Duodenal mucosa (tissue), 2 donors: ENCODE measurements around the gene ANKS1A.

Experiments used
- H3K27ac ChIP-seq: one replicate; pipeline ENCODE4 v1.7.0; 2013; ENCODE audit warnings: low read depth, low read length
- H3K27me3 ChIP-seq, 2 donors: one replicate each; pipeline ENCODE4 v1.7.0; 2013; ENCODE audit warnings: low read length in 2 of 2, control low read depth in 1 of 2; ENCODE audit not compliant: insufficient read depth in 2 of 2, control insufficient read depth in 1 of 2
- H3K36me3 ChIP-seq, 2 donors: one replicate each; pipeline ENCODE4 v1.7.0; 2013; ENCODE audit warnings: low read length in 2 of 2, control low read depth in 1 of 2; ENCODE audit not compliant: insufficient read depth in 2 of 2, control insufficient read depth in 1 of 2
- H3K4me1 ChIP-seq, 2 donors: one replicate each; pipeline ENCODE4 v1.7.0; 2013; ENCODE audit warnings: low read length in 2 of 2, control low read depth in 1 of 2; ENCODE audit not compliant: insufficient read depth in 2 of 2, control insufficient read depth in 1 of 2
- H3K4me3 ChIP-seq, 2 donors: one replicate each; pipeline ENCODE4 v1.7.0; 2013; ENCODE audit warnings: low read length in 2 of 2, low read depth in 1 of 2
- H3K9ac ChIP-seq, 2 donors: one replicate each; pipeline ENCODE4 v1.7.0; 2013; ENCODE audit warnings: low read length in 2 of 2, low read depth in 1 of 2
- H3K9me3 ChIP-seq, 2 donors: one replicate each; pipeline ENCODE4 v1.7.0; 2013; ENCODE audit warnings: low read length in 2 of 2, control low read depth in 1 of 2; ENCODE audit not compliant: control insufficient read depth in 1 of 2

ANKS1A gene

DNA sequence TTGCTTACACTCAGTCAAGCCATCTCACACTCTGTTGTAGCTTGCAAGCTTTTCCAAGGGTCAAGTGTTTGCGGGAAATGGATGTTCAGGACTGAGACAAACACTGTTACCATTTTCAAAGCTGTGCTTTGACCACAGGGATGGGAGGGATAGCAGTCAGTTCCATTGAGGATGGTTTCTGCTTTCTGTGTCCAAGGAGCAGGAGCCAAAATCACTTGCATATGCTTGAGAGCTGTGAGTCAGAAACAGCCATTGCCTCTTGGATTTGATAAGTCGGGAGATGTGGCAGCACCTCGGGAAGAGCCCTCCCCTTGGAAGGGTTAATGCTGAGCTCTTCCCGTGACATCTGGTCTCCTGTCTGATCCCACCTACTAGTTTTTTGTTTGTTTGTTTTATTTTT is 166.8 kb downstream of the ANKS1A start:
- no peaks in the 10 kb centered on the region for H3K27me3 ChIP-seq
- H3K9ac ChIP-seq: no peak overlapping the region
- no peak overlapping the region for H3K4me3 ChIP-seq
- H3K4me1 ChIP-seq: peaks cover 0 to 4% of the 10 kb centered on the region in 2 donors
- peaks cover 23 to 68% of the 10 kb centered on the region in 2 donors for H3K36me3 ChIP-seq
- no peak overlapping the region for H3K27ac ChIP-seq
- H3K9me3 ChIP-seq: no peaks in the 10 kb centered on the region

DNA sequence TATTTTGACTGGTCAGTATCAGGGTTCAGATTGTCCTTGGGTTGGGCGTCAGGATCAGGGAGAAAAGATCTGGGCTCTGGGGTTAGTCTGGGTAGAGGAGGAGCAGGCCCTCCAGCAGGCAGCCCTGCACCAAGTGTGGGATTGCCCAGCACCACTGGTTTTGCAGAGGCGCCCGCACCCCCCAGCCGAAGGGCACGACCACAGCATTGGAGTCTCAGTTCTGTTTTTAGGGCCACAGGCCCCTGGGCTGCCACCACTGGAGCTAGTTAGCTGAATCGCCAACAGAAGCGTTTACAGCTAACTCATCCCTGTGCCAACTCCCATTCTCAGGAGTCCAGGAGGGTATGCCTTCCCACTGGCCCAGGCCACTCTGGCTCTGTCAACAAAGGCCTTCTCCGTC is 167.9 kb downstream of the ANKS1A start:
- H3K9ac ChIP-seq: no peak overlapping the region
- peaks cover 30 to 75% of the 10 kb centered on the region in 2 donors for H3K36me3 ChIP-seq
- H3K4me3 ChIP-seq: no peak overlapping the region
- no peaks in the 10 kb centered on the region for H3K9me3 ChIP-seq
- H3K27ac ChIP-seq: no peak overlapping the region
- H3K4me1 ChIP-seq: peaks cover 0 to 4% of the 10 kb centered on the region in 2 donors
- H3K27me3 ChIP-seq: no peaks in the 10 kb centered on the region

DNA sequence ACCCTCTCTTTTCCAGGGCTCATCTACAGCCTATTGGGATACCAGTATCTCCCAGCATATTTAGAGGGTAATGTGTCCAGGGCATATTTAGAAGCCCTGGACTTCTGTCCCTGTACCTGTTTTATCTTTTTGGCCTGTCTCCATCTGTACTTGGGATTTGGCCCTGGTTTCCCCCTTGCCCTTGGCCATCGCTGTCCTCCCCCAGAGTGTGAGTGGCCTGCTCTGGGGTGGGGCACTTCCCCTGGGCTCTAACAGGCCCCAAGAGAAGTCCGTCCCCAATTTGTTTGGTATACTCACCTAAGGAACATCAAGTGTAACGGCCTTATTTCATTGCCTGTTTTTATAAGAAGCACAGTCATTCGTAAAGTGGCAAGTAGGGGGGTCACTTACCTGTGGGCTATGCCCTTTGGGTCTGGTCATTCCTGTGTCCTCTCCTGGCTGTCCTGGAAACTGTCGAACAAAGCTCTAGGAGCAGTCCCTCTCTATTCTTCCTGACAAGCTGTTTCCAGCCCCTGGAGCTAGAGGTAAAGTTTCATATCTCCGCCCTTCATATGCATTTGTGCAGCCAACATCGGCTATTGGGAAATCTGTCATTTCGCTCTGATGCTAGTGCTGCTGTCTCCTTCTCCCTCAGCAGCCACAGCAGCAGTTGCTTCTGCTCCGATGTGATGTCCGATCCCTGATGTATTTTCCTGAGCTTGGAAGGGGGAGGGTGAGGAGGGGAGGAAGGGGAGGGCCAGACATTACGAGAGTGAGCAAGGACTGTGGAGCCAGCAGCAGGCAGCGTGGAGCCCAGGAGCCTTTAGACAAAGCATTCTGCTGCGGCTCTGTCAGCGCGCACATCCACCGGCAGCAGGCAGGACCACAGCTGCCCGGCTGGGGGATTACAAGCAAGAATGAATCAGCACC is 168.6 kb downstream of the ANKS1A start:
- Histone ChIP-seq H3K9ac (no peak overlapping the region), H3K9me3 (no peaks in the 10 kb centered on the region), H3K27me3 (no peaks in the 10 kb centered on the region), H3K36me3 (peaks cover 38 to 83% of the 10 kb centered on the region in 2 donors), H3K4me1 (peaks cover 0 to 4% of the 10 kb centered on the region in 2 donors), H3K27ac (no peak overlapping the region), H3K4me3 (no peak overlapping the region)

DNA sequence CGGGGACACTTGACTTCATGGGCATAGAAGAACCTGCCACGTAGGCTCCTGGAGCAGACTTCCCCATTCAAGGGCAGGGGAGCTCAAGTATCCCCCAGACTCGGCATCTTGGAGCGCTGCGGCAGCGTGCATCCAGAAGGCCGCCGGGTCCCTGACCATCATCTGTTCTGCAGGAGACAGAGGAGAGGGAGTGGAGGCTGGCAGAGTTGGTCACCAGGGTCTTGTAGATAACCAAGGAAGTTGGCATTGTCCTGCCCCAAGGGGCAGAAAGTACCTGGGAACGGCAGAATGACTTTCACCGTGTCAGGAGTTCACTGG is 169.3 kb downstream of the ANKS1A start:
- no peaks in the 10 kb centered on the region for H3K9me3 ChIP-seq
- no peak overlapping the region for H3K27ac ChIP-seq
- no peak overlapping the region for H3K9ac ChIP-seq
- peaks cover 42 to 89% of the 10 kb centered on the region in 2 donors for H3K36me3 ChIP-seq
- no peaks in the 10 kb centered on the region for H3K4me1 ChIP-seq
- H3K27me3 ChIP-seq: no peaks in the 10 kb centered on the region
- no peak overlapping the region for H3K4me3 ChIP-seq

DNA sequence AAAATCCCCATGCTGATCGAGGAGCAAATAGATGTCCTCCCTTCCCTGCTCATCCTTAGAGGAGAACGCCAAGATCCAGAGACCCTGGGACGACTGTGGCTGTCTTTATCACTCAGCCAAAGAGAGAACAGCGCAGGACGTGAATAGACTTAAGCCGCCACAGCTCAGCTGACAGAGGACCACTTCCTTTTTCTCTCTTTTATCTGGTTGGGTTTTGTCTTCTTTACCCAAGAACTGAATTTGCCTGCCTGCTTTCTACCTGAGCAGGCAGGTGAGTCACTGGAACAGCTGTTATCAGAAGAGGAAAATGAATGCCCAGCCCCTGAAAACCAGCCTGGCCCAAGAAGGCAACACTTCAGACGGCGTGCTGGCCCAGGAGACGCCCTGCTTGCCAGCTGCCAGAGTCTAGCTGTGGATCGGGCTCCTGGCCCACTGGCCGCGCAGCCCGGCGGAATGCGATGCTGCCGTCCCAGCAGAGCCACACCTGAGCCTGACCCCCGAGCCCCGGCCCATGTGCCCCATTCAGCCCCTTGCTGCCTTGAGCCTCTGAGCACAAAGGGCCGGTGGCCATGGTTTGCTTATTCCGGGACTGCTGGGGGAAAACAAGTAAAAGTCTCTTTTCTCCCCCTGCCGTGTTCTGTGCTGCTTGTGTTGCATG is 169.9 kb downstream of the ANKS1A start:
- no peak overlapping the region for H3K27ac ChIP-seq
- no peak overlapping the region for H3K9ac ChIP-seq
- H3K4me3 ChIP-seq: no peak overlapping the region
- H3K4me1 ChIP-seq: no peaks in the 10 kb centered on the region
- no peaks in the 10 kb centered on the region for H3K9me3 ChIP-seq
- no peaks in the 10 kb centered on the region for H3K27me3 ChIP-seq
- peaks cover 39 to 90% of the 10 kb centered on the region in 2 donors for H3K36me3 ChIP-seq

DNA sequence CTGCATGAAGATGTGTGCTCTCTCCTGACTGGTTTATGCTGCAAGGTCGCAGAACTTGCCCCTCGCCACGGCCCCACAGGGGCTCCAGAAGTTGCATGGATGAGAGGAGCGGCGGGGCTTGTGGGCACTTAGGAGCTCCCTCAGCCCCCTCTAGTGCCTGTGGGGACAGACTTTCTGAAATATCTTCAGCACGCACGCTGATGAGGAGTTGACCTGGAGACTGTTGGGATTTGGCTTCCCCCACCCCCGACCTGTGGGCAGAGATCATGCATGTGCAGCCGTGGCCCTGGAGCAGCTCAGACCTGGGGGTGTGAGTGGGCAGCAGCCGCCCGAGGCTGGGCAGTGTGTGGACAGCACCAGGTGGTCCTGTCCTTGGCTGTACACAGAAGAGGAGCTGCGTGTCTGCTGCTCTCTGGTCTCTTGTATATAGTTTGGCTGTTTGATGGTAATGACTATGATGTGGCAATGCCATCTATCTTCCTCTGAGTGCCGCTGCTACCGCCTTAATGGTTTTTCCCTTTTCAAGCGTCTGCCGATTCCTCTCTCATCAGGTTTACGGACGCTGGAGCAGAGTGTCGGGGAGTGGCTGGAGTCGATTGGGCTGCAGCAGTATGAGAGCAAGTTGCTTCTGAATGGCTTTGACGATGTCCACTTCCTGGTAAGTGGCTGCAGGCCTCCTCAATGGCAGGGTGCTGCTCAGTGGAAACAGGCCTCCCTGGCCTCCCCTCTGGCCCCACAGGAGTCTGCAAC is 170.7 kb downstream of the ANKS1A start:
- H3K9ac ChIP-seq: no peak overlapping the region
- H3K36me3 ChIP-seq: peaks cover 38 to 89% of the 10 kb centered on the region in 2 donors
- H3K4me3 ChIP-seq: no peak overlapping the region
- H3K27me3 ChIP-seq: no peaks in the 10 kb centered on the region
- H3K27ac ChIP-seq: no peak overlapping the region
- H3K4me1 ChIP-seq: no peaks in the 10 kb centered on the region
- no peaks in the 10 kb centered on the region for H3K9me3 ChIP-seq

DNA sequence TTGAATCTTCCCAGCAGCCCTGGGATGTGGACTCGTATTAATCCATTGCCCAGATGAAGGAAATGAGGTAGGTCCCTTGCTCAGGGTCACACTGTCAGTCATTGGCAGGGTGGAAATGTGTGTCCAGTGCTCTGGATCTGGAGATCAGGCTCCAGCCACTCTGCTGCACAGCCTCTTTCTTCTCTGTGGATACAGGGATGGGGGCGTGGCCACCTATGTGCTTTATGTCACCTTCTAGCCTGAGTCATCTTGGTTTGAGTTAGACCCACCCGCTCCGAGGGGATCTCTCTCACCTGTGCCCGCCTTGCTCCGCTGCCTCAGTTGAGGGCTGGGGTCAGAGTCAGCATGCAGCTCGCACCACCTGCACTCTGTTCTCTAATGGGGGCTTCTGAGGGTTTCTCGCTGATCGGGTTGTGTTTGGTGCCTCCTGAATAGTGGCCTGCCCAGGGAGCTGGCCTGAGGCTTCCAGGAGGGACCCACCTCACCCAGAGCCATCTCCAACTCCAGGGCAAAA is 172.1 kb downstream of the ANKS1A start:
- Histone ChIP-seq H3K9ac (no peak overlapping the region), H3K27me3 (no peaks in the 10 kb centered on the region), H3K4me3 (no peak overlapping the region), H3K9me3 (no peaks in the 10 kb centered on the region), H3K4me1 (no peaks in the 10 kb centered on the region), H3K27ac (no peak overlapping the region), H3K36me3 (peaks cover 38 to 95% of the 10 kb centered on the region in 2 donors)

DNA sequence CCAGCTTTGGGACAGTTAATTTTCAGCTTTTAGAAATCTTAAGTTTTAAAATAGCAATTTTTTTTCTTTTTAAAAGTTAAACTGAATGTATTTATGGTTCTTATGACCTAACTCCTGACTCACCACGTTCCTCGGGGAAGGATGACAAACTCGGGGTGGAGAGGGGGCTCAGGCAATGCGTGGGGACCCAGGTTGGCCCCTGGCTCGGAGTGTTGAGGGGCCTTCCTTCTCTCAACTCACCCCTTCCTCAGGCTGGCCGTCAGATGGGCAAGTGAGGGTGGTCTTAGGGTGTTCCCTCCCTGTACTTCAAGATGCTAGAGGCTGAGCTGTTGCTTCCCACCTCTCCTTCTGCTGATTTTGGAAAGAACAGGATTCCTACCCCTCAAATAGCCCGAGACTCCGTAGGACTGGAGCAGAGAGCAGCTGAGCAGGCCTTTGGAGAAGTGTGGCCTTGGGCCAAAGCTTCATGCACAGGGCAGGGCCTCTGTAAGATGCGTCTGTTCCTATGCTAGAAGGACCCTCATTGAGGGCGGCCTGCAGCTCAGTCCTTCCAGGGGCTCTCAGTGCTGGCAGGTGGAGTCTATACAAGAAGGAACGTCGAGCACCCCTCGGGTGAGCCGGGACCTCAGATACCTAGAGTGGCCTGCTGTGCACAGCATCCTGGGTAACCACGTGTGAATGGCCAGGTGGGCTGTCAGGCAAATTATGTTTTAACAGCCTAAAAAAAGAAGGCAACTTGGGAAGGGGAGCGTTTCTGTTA is 172.8 kb downstream of the ANKS1A start:
- peaks cover 44 to 94% of the 10 kb centered on the region in 2 donors for H3K36me3 ChIP-seq
- no peaks in the 10 kb centered on the region for H3K9me3 ChIP-seq
- no peaks in the 10 kb centered on the region for H3K27me3 ChIP-seq
- H3K4me1 ChIP-seq: no peaks in the 10 kb centered on the region
- no peak overlapping the region for H3K27ac ChIP-seq
- H3K4me3 ChIP-seq: no peak overlapping the region
- no peak overlapping the region for H3K9ac ChIP-seq

DNA sequence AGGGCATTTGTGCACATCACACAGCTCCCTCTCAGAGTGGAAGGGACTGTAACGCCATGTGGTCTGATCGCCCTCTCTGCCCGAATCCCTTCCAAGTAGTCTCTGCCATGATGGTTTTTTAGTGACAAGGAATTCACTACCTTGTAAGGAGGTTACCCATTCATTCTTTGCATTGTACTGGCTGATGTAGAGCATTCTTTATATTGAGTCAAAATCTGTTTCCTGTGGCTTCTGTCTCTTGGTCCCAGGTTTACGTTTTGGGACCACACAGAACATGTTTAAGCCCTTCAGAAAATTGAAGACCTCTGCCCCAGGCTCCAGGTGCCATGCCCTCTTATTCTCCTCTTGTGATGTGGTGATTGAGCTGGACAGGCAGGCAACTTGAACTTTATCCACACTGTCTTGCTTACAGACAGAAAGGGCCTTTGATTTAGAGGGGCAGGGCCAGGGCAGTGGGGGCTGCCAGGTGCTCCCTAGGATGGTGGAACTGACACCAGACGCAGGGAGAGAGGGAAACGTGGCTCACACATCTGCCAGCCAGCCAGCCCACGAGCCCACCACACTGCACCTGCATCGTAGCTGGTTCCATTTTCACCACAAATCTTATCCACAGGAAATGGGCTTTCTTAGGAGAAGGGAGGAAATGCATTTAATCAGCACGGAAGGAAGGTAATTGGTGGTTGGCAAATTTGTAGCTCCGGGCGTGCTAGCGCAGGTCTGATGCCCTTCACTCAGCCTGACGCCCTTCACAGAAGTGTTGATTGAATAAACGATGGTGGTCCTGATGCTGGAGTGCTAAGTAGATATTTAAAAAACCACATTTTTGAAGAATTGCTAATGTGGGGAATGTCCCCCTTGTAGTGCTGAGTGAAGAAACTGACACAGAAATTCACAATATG is 173.9 kb downstream of the ANKS1A start:
- H3K9me3 ChIP-seq: no peaks in the 10 kb centered on the region
- no peak overlapping the region for H3K9ac ChIP-seq
- no peak overlapping the region for H3K4me3 ChIP-seq
- peaks cover 44 to 88% of the 10 kb centered on the region in 2 donors for H3K36me3 ChIP-seq
- H3K27me3 ChIP-seq: no peaks in the 10 kb centered on the region
- no peak overlapping the region for H3K27ac ChIP-seq
- no peaks in the 10 kb centered on the region for H3K4me1 ChIP-seq
